ENCODE results near the gene AFTPH. TPM values are rescaled to one million over a fixed set of nuclear protein-coding genes. Genes with fewer than 3 reads are reported as not detected.

AFTPH gene
- total RNA-seq, 1 experiment from 2014 or later = 14.9 TPM

DNA sequence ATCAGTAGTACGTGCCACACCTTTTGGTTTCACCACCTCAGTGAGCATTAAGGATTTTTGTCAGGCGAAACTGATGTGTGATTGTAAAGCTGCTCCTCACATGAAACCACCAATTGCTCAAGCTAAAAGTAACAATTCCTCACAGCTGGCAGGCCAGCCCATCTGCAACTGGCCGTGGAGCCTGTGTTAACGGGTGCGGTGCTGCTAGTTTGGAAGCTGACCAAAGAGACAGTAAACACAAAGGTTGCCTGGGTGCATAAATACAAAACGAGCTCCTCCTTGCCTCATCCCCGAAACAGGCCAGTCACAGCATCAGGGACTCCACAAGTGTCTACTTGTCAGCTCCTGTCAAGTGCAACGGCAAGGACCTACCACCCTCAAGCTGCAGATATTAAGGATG, 38.2 kb upstream of the AFTPH start:
- TF ChIP-seq ZNF219 (CRISPR knock-in tag; IDR thresholded peaks at IDR 0.05; ENCODE audit: borderline replicate concordance) = no peak
- DNase-seq (ENCODE audit: low spot score) (no peak), ATAC-seq (no peak)
- Mint-ChIP-seq H3K9me3 (no peaks in the 10 kb centered on the region), H3K4me1 (peaks cover 16% of the 10 kb centered on the region), H3K27ac (no peak overlapping the region), H3K36me3 (no peaks in the 10 kb centered on the region), H3K4me3 (no peak overlapping the region), H3K27me3 (ENCODE audit: low read depth) (no peaks in the 10 kb centered on the region)
- ChIA-PET POLR2A (no interaction called here), CTCF (interaction anchor here (1.0 to 1.8 kb wide), 6 partner anchors 9 to 387 kb away, joined by 3 to 16 read pairs (median 3); no protein-coding TSS in a partner anchor)

DNA sequence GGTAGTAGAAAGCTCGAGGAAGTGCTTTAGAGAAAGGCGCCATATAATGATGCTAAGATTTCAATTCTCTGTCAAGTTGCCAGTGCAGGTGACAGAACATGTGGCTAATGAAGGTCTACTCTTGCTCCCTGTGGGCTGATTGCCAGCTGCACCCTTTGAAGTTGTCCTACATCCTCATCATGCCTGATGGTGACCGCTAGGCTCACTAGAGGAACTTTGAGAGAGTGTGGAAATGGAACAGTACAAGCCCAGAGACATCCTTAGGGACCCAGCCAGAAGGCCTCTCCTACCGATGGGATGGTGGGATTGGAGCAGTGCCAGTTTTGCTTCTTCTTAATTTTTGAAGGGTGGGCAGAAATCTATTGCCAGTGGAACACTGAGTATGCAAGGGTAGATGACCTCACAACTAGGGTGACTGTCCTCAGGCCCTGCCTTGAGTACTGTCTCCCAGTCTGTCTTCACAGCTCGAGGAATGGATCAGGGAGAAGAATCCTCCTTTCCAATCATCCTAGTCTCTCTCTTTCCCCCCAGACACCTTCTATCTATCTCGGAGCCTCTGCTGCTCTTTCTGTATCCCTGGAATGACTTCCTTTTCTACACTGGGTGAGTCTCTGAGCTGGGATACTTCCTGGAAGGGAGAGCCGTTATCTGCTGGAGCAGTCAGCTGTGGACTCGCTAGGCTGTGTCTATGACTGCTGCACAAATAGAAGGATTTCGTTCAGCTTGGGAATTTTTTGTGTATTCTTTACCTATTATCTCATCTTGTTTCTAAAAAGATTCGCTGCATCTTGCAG, 36.7 kb upstream of the AFTPH start:
- no peaks in the 10 kb centered on the region for H3K36me3 Mint-ChIP-seq
- ATAC-seq (peak; percentile 13), DNase-seq (ENCODE audit: low spot score) (no peak)
- no peaks in the 10 kb centered on the region for H3K9me3 Mint-ChIP-seq
- H3K27me3 Mint-ChIP-seq (ENCODE audit: low read depth) = no peaks in the 10 kb centered on the region
- peaks cover 28% of the 10 kb centered on the region for H3K4me1 Mint-ChIP-seq
- H3K27ac Mint-ChIP-seq = no peak overlapping the region
- ChIA-PET POLR2A (interaction anchor here (1.2 kb wide), 1 partner anchor 156 kb away, joined by 7 read pairs; no protein-coding TSS in a partner anchor), CTCF (interaction anchor here (0.6 to 4.2 kb wide), 69 partner anchors 8 to 527 kb away, joined by 3 to 188 read pairs (median 5); partner anchors contain the start of genes AFTPH and LGALSL)
- no peak overlapping the region for H3K4me3 Mint-ChIP-seq
- TF ChIP-seq JAZF1 (CRISPR knock-in tag; IDR thresholded peaks at IDR 0.05) (no peak), ZNF121 (CRISPR knock-in tag; IDR thresholded peaks at IDR 0.05) (no peak), NR3C1 (CRISPR knock-in tag; conservative IDR thresholded peaks at IDR 0.05; ENCODE audit: low read depth) (no peak), JUN (CRISPR knock-in tag; IDR thresholded peaks at IDR 0.05) (no peak), HMGA2 (CRISPR knock-in tag; IDR thresholded peaks at IDR 0.05) (no peak; the same call in 1 of the 2 replicates), ZBTB21 (CRISPR knock-in tag; IDR thresholded peaks at IDR 0.05; ENCODE audit: borderline replicate concordance) (no peak)
- TF ChIP-seq, protein P1, sequence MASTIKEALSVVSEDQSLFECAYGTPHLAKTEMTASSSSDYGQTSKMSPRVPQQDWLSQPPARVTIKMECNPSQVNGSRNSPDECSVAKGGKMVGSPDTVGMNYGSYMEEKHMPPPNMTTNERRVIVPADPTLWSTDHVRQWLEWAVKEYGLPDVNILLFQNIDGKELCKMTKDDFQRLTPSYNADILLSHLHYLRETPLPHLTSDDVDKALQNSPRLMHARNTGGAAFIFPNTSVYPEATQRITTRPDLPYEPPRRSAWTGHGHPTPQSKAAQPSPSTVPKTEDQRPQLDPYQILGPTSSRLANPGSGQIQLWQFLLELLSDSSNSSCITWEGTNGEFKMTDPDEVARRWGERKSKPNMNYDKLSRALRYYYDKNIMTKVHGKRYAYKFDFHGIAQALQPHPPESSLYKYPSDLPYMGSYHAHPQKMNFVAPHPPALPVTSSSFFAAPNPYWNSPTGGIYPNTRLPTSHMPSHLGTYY (CRISPR knock-in tag; IDR thresholded peaks at IDR 0.05) = no peak
- TF ChIP-seq, protein P2, sequence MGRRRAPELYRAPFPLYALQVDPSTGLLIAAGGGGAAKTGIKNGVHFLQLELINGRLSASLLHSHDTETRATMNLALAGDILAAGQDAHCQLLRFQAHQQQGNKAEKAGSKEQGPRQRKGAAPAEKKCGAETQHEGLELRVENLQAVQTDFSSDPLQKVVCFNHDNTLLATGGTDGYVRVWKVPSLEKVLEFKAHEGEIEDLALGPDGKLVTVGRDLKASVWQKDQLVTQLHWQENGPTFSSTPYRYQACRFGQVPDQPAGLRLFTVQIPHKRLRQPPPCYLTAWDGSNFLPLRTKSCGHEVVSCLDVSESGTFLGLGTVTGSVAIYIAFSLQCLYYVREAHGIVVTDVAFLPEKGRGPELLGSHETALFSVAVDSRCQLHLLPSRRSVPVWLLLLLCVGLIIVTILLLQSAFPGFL (CRISPR knock-in tag; IDR thresholded peaks at IDR 0.05; ENCODE audit: borderline replicate concordance) = no peak
- TF ChIP-seq, protein P3, sequence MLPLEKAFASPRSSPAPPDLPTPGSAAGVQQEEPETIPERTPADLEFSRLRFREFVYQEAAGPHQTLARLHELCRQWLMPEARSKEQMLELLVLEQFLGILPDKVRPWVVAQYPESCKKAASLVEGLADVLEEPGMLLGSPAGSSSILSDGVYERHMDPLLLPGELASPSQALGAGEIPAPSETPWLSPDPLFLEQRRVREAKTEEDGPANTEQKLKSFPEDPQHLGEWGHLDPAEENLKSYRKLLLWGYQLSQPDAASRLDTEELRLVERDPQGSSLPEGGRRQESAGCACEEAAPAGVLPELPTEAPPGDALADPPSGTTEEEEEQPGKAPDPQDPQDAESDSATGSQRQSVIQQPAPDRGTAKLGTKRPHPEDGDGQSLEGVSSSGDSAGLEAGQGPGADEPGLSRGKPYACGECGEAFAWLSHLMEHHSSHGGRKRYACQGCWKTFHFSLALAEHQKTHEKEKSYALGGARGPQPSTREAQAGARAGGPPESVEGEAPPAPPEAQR (CRISPR knock-in tag; IDR thresholded peaks at IDR 0.05) = no peak
- TF ChIP-seq, protein P4, sequence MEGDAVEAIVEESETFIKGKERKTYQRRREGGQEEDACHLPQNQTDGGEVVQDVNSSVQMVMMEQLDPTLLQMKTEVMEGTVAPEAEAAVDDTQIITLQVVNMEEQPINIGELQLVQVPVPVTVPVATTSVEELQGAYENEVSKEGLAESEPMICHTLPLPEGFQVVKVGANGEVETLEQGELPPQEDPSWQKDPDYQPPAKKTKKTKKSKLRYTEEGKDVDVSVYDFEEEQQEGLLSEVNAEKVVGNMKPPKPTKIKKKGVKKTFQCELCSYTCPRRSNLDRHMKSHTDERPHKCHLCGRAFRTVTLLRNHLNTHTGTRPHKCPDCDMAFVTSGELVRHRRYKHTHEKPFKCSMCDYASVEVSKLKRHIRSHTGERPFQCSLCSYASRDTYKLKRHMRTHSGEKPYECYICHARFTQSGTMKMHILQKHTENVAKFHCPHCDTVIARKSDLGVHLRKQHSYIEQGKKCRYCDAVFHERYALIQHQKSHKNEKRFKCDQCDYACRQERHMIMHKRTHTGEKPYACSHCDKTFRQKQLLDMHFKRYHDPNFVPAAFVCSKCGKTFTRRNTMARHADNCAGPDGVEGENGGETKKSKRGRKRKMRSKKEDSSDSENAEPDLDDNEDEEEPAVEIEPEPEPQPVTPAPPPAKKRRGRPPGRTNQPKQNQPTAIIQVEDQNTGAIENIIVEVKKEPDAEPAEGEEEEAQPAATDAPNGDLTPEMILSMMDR (IDR thresholded peaks at IDR 0.05) = no peak
- TF ChIP-seq, protein P5, sequence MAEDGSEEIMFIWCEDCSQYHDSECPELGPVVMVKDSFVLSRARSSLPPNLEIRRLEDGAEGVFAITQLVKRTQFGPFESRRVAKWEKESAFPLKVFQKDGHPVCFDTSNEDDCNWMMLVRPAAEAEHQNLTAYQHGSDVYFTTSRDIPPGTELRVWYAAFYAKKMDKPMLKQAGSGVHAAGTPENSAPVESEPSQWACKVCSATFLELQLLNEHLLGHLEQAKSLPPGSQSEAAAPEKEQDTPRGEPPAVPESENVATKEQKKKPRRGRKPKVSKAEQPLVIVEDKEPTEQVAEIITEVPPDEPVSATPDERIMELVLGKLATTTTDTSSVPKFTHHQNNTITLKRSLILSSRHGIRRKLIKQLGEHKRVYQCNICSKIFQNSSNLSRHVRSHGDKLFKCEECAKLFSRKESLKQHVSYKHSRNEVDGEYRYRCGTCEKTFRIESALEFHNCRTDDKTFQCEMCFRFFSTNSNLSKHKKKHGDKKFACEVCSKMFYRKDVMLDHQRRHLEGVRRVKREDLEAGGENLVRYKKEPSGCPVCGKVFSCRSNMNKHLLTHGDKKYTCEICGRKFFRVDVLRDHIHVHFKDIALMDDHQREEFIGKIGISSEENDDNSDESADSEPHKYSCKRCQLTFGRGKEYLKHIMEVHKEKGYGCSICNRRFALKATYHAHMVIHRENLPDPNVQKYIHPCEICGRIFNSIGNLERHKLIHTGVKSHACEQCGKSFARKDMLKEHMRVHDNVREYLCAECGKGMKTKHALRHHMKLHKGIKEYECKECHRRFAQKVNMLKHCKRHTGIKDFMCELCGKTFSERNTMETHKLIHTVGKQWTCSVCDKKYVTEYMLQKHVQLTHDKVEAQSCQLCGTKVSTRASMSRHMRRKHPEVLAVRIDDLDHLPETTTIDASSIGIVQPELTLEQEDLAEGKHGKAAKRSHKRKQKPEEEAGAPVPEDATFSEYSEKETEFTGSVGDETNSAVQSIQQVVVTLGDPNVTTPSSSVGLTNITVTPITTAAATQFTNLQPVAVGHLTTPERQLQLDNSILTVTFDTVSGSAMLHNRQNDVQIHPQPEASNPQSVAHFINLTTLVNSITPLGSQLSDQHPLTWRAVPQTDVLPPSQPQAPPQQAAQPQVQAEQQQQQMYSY (CRISPR knock-in tag; IDR thresholded peaks at IDR 0.05) = no peak
- TF ChIP-seq, protein P6, sequence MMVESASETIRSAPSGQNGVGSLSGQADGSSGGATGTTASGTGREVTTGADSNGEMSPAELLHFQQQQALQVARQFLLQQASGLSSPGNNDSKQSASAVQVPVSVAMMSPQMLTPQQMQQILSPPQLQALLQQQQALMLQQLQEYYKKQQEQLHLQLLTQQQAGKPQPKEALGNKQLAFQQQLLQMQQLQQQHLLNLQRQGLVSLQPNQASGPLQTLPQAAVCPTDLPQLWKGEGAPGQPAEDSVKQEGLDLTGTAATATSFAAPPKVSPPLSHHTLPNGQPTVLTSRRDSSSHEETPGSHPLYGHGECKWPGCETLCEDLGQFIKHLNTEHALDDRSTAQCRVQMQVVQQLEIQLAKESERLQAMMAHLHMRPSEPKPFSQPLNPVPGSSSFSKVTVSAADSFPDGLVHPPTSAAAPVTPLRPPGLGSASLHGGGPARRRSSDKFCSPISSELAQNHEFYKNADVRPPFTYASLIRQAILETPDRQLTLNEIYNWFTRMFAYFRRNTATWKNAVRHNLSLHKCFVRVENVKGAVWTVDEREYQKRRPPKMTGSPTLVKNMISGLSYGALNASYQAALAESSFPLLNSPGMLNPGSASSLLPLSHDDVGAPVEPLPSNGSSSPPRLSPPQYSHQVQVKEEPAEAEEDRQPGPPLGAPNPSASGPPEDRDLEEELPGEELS (CRISPR knock-in tag; IDR thresholded peaks at IDR 0.05) = no peak
- TF ChIP-seq, protein P7, sequence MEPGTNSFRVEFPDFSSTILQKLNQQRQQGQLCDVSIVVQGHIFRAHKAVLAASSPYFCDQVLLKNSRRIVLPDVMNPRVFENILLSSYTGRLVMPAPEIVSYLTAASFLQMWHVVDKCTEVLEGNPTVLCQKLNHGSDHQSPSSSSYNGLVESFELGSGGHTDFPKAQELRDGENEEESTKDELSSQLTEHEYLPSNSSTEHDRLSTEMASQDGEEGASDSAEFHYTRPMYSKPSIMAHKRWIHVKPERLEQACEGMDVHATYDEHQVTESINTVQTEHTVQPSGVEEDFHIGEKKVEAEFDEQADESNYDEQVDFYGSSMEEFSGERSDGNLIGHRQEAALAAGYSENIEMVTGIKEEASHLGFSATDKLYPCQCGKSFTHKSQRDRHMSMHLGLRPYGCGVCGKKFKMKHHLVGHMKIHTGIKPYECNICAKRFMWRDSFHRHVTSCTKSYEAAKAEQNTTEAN (CRISPR knock-in tag; IDR thresholded peaks at IDR 0.05) = no peak
- TF ChIP-seq, protein P8, sequence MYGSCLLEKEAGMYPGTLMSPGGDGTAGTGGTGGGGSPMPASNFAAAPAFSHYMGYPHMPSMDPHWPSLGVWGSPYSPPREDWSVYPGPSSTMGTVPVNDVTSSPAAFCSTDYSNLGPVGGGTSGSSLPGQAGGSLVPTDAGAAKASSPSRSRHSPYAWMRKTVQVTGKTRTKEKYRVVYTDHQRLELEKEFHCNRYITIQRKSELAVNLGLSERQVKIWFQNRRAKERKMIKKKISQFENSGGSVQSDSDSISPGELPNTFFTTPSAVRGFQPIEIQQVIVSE (CRISPR knock-in tag; IDR thresholded peaks at IDR 0.05; ENCODE audit: borderline replicate concordance) = no peak
- TF ChIP-seq, protein P9, sequence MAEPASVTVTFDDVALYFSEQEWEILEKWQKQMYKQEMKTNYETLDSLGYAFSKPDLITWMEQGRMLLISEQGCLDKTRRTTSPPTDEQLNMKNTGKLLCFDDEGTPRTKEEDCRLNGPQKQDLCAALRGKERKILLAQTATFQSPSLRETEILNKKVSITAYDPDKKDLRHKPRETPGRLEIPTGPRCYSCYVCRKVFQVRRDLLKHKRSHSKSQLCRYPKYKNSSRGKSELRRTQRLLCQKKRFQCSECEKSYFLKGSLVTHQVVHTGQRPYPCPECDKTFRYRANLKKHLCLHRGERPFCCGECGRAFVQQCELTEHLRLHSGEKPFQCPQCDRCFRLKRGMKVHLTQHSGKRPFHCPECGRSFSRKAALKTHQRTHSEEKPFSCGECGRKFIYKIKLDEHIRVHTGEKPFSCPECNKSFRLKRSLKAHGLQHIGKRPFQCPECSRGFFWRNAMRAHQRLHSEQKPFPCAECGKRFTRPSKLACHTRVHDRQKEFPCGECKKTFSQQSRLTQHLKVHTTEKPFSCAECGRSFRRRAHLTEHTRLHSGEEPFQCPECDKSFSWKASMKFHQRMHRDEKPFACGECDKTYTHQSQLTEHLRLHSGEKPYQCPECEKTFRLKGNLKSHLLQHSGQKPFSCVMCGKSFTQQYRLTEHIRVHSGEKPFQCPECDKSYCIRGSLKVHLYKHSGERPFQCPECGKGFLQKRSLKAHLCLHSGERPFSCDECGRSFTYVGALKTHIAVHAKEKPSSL (CRISPR knock-in tag; conservative IDR thresholded peaks at IDR 0.05) = no peak
